GM19467 (cell line): ENCODE results near the gene ZNF563.
"Not testable (repeated sequence)": the region's sequence is repeated elsewhere in the genome, so short reads cannot be mapped to it uniquely, and the experiment has no call there.

Experiments
- ATAC-seq: cut with Tn5 transposase; IDR thresholded peaks from one replicate; pipeline ENCODE4 v1.9.1; 2021; ENCODE audit warnings: mild to moderate bottlenecking, moderate library complexity; ENCODE audit not compliant: unreplicated experiment

The ZNF563 gene

GRCh38 chr19:12333162-12334159 lies at the start of gene ZNF563:
Gene ZNF563 (minus strand): TSS chr19:12333633. CDS start chr19:12333482, 151 bp downstream.
- ATAC-seq = peak; percentile 91

DNA sequence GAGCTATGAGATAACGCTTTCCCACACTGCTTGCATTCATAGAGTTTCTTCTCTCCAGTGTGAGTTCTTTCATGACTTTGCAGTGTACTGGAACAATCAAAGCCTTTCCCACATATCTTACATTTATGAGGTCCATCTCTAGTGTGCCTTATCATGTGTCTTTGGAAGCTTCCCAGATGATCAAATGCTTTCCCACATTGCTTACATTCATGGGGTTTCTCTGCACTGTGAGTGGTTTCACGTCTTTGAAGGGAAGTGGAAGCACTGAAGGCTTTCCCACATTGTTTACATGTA lies 47.0 kb upstream of the ZNF563 start:
- ATAC-seq = no peak

DNA sequence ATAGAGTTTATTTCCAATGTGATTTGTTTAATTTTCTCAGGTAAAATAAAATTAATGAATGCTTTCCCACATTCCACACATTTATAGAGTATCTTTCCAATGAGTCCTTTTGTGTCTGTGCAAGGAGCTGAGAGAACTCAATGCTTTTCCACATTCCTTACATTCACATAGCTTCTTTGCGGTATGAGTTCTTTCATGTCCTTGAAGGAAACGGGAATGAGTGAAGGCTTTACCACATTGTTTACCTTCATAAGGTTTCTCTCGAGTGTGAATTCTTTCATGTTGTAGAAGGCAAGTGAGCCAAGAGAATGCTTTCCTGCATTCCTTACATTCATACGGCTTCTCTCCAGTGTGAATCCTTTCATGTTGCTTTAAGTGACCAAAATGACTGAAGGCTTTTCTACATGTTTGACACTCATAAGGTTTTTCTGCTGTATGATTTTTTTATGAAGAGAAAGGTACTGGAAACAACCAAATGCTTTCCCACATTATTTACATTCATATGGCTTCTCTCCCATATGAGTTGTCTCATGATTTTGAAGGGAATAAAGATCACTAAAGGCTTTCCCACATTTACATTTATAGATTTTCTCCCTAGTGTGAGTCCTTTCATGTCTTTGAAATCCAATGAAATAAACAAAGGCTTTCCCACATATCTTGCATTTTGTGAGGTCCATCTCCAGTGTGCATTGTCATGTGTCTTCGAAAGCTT lies 46.5 kb upstream of the ZNF563 start:
- no peak for ATAC-seq

GRCh38 chr19:12374026-12374425 lies 40.6 kb upstream of the ZNF563 start:
- ATAC-seq = no peak

DNA sequence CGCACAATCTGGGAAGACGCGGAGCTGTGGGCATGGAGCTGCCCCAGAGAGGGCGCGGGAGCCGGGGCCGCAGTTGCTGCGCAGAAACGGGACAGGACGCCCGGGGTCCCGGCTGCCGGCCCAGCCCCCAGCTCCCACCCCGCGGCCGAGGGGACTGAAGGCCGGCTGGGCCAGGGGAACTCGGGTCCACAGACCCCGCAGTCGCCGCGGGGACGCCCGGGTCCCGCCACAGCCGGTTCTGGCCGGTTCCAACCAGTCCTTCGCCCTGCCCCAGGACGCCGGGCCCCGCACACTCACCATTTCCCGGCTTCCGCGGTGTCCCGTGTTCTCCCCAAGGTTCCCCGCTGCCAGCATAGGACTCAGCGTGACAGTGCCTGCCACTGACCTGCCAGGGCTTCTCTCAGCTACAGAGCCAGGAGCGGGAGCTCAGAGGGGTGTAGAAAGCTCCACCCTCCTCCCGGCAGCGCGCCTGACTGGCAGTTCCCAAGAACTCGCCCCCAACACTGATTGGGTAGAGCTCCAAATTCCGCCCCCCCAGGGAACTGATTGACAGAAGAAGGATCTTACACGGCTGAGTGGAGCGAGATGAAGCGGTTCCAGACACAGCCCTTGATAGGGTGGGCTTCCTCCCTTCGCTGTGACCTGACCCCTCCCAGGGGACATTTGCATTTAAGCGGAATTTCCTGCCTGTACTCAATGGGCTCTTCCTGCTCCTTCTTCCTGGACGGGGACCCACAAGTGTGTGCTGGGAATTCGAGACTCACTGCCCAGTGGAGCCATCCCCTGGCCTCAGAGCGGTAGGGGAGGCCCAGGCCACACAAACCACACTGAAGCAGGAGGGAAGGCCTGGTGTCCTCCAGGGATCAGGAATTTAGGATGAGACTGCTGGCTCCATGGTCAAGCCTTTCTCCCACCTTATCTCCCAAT lies 32.1 kb upstream of the ZNF563 start, which contains the start of gene ZNF442:
Gene ZNF442, minus strand, starts transcription at position 448 of the 927 bp plus-strand sequence. CDS start 2,052 bp downstream, outside the sequence.
- peak; percentile 90 for ATAC-seq

DNA sequence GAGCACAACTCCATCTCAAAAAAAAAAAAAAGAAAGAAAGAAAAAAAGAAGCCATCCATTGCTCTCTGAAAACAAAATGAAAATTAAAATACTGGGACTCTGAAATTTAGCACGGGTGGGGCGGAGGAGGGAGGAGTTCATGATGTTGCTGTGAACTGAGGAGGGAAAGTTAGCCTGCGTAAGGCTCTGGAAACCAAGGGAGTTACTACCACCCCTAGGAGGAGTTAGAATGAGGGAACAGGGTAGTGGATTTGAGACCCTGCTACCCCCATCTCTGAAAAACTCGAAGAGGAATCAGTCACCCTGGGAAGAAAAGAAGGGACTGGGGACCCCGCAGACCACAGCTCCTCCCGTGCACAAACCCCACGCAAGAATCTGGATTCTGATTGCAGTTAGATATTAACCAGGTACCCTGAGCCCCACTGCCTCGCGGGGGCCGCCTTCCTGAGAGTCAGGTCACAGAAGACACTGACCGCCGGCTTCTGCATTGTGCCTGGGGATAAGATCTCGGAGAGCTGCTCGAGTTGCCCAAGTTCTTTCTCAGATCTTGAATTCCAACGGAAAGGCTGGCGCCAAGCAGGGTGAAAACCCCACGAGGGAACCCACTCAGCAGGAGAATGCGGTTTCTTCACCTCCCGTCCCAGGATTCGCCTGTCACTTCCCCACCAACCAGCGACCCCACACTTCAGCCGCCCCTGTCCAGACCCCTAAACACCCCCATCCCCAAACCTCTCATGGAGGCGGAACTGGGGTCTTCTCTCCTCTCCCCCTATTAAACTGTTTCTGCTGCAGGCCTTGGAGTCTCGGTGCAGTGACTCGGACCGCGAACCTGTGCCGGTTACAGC lies 31.2 kb upstream of the ZNF563 start:
- ATAC-seq = peak; percentile 19

DNA sequence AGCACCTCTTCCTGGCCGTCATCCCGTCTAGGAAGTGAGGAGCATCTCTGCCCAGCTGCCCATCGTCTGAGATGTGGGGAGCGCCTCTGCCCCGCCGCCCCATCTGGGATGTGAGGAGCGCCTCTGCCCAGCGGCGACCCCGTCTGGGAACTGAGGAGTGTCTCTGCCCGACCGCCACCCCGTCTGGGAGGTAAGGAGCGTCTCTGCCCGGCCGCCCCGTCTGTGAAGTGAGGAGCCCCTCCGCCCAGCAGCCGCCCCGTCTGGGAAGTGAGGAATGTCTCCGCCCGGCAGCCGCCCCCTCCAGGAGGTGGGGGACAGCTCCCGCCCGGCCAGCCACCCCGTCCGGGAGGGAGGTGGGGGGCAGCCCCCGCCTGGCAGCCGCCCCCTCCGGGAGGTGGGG lies 28.8 kb upstream of the ZNF563 start:
- not testable (repeated sequence) for ATAC-seq

DNA sequence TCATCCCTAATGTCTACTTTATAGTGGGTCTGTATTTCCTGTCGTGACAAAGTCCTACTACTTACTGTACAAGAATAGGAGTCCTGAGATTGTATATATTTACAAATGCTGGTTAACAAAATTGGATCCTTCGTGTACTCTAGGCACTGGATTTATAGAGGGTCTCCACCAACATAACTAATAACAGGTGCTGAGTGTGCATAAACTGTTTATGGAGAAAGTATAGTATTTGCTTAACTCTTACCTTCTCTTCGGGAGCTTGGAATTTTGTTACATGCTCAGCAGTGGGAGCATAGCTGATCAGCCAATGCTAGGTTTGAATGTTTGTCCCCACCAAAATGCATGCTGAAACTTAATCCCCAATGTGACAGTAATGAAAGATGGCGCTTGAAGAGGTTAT lies 19.9 kb upstream of the ZNF563 start:
- no peak for ATAC-seq

- no peak for ATAC-seq
Observed at GRCh38 chr19:12350890-12351197, 17.4 kb upstream of the ZNF563 start.

GRCh38 chr19:12350185-12350889 lies 16.9 kb upstream of the ZNF563 start:
- ATAC-seq = no peak

DNA sequence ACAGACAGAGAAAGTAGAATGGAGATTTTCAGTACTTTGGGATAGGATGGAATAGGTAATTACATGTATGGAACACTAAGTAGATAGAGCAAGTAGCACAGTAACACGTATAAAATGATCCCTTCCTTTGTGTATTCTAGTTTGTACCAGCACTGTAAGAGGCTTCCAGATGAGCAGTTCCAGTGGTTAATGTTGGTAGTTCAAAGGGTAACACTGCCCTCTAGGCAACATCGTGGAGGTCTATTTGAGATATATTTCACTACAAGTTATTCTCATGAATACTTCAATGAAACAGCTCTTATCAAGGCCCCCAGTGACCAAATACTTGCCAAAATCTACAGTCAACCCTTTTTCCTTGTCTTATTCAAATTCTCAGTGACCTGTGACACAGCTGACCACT lies 13.5 kb upstream of the ZNF563 start:
- ATAC-seq = no peak

GRCh38 chr19:12345197-12345596 lies 11.8 kb upstream of the ZNF563 start:
- ATAC-seq = no peak

DNA sequence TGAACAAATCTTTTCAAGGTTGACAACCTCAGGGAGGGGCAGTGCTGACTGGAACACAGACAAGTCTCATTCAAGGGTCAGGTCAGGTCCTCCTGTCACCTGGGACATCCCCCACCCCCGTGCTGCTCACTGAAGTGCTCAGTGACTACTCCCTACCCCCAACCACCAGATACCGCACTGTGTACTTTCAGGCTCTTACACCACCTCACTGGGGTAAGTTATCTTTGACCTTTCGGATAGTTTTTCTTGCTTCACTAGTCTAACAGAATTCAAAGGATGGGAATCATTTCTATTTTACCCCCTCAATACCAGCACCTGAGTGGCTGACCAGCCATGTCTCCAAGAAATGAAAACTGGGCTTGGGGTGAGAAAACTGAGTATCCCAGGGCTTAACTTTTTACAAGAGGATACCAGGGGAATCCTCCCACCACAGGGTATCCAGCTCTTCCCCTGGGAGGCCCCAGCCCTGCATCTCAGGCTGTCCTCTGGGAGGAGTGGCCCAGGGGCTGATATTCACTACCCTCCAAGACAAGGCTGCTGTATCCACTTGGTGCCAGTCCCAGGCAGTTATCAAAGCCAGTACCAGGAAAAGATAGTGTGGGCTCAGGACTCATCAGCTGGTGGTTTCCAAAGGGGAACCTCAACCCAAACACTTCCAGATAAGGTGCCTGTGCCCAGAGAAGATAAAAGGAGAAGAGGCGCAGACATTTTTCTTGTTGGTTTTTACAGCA lies 2.1 kb downstream of the ZNF563 start:
- no peak for ATAC-seq

GRCh38 chr19:12330340-12330739 lies 3.1 kb downstream of the ZNF563 start:
- ATAC-seq = no peak

DNA sequence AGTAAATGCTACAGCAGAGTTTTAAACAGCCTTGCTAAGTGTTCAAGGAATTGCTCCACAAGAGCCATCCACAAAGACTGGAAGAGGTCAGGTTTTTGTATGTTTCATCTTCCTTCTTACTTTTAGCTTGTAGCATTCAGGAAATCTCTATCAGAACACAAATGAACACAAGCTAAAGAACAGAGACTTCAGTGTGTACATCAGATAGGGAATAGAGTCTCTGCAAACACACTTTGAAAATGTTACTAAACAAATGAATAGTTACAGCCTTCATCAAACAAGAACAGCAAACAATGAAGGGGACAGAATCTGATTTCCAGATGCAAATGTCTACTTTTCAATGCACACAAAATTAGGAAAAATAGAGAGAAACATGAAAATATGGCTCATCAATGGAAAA lies 7.7 kb downstream of the ZNF563 start:
- ATAC-seq = no peak

GRCh38 chr19:12318782-12319413 lies 14.5 kb downstream of the ZNF563 start:
- ATAC-seq = no peak

DNA sequence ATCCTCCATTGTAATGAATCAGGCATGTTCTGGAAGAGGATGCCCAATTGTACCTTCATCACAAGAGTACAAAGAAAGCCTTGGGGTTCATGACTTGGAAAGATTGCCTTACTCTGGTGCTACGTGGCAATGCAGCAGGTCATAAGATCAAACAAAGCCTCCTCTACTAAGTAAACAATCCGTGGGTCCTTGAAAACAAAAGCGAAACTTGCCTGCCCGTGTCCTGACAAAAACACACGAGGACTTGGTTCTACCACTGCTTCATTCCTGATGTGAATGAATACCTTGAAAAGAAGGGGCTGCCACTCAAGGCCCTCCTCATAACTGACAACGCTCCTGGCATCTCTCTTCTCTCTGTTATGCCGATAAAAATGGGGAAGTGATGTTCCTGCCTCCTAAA lies 18.9 kb downstream of the ZNF563 start:
- no peak for ATAC-seq

GRCh38 chr19:12308891-12309290 lies 24.5 kb downstream of the ZNF563 start:
- ATAC-seq = not testable (repeated sequence)
